ENCODE data around the gene PTP4A2. TPM values are rescaled to one million over a fixed set of nuclear protein-coding genes. Genes with fewer than 3 reads are reported as not detected.

The PTP4A2 gene
- total and polyA plus RNA-seq, 2 of the 13 experiments (the other 11 are each of a cell fraction or from before 2014, with no cell fraction given), result 173 to 225 TPM

GRCh38 chr1:31927661-31927980 lies 10.5 kb downstream of the PTP4A2 start:
- ChIA-PET CTCF (ENCODE audit: low intra/inter-chr PET ratio, low total read pairs) (no interaction called here), POLR2A (no interaction called here)
- peaks cover 91% of the 10 kb centered on the region for H3K79me2 ChIP-seq (ENCODE audit: insufficient read depth, low read length)
- H3K9me3 ChIP-seq (ENCODE audit: low read length), result no peaks in the 10 kb centered on the region
- no peak for FAIRE-seq
- no peaks in the 10 kb centered on the region for H3K27me3 ChIP-seq (ENCODE audit: control insufficient read depth in 1 of 2, insufficient read depth in 2 of 2, low read length in 2 of 2)
- in situ Hi-C loops (cut with HindIII; ENCODE audit: extremely low pct_ligation_motif_present, low pct_unique_long_range_greater_than_20kb), result no loop called here
- 93% methylated on average over 3 of the region's 3 CpGs for WGBS (ENCODE audit: low lambda C conversion rate)
- H3K36me3 ChIP-seq (replicated peaks in 1 of 2; ENCODE audit: control insufficient read depth in 1 of 2, insufficient read depth in 2 of 2, low read length in 2 of 2), result 0 out of 5 replicates have a peak, but pooled peaks cover 0 to 2% of the 10 kb centered on the region in 2 experiments
- no peak for TF ChIP-seq RFX1 (IDR thresholded peaks at IDR 0.05)
- BruUV-seq (replicated peaks), result no TSS peak
- ATAC-seq, result no peak
- H3K4me1 ChIP-seq (ENCODE audit: insufficient read depth, low read length), result peaks cover 71% of the 10 kb centered on the region
- no peak overlapping the region for H2AFZ ChIP-seq (ENCODE audit: low read length)
- H4K20me1 ChIP-seq (ENCODE audit: insufficient read depth, low read length), result peaks cover 70% of the 10 kb centered on the region
- H3K9ac ChIP-seq (ENCODE audit: insufficient read depth, low read depth, low read length), result no peak overlapping the region
- H3K4me2 ChIP-seq (ENCODE audit: low read depth, low read length), result no peak overlapping the region
- no peak overlapping the region for H3K4me3 ChIP-seq (replicated peaks in 1 of 3; ENCODE audit: insufficient read depth in 1 of 3, low read depth in 2 of 3, low read length in 3 of 3)
- DNase-seq (ENCODE audit: low spot score), result no peak
- intact Hi-C loops (cut with micrococcal nuclease; ENCODE audit: unreplicated experiment), result no loop called here
- no peak overlapping the region for H3K27ac ChIP-seq (ENCODE audit: extremely low read length, insufficient read depth, low read length)

GRCh38 chr1:31926853-31927660 lies 11.1 kb downstream of the PTP4A2 start:
- Histone ChIP-seq H3K9ac (ENCODE audit: insufficient read depth, low read depth, low read length) (no peak overlapping the region), H3K79me2 (ENCODE audit: insufficient read depth, low read length) (peaks cover 90% of the 10 kb centered on the region), H3K4me1 (ENCODE audit: insufficient read depth, low read length) (peaks cover 65% of the 10 kb centered on the region), H3K4me3 (replicated peaks in 1 of 3; ENCODE audit: insufficient read depth in 1 of 3, low read depth in 2 of 3, low read length in 3 of 3) (no peak overlapping the region), H3K9me3 (ENCODE audit: low read length) (no peaks in the 10 kb centered on the region), H3K27ac (ENCODE audit: extremely low read length, insufficient read depth, low read length) (peak overlapping the region; percentile 25), H3K4me2 (ENCODE audit: low read depth, low read length) (peak overlapping the region; percentile 11; the same call in 1 of the 2 replicates), H4K20me1 (ENCODE audit: insufficient read depth, low read length) (peaks cover 64% of the 10 kb centered on the region), H3K27me3 (ENCODE audit: control insufficient read depth in 1 of 2, insufficient read depth in 2 of 2, low read length in 2 of 2) (no peaks in the 10 kb centered on the region), H2AFZ (ENCODE audit: low read length) (no peak overlapping the region), H3K36me3 (replicated peaks in 1 of 2; ENCODE audit: control insufficient read depth in 1 of 2, insufficient read depth in 2 of 2, low read length in 2 of 2) (0 out of 5 replicates have a peak, but pooled peaks cover 0 to 2% of the 10 kb centered on the region in 2 experiments)
- no TSS peak for BruUV-seq (replicated peaks)
- FAIRE-seq (no peak), DNase-seq (ENCODE audit: low spot score) (no peak), ATAC-seq (no peak)
- in situ Hi-C loops (cut with HindIII; ENCODE audit: extremely low pct_ligation_motif_present, low pct_unique_long_range_greater_than_20kb), result no loop called here
- ChIA-PET POLR2A (no interaction called here), CTCF (ENCODE audit: low intra/inter-chr PET ratio, low total read pairs) (no interaction called here)
- TF ChIP-seq JARID2 (CRISPR knock-in tag; IDR thresholded peaks at IDR 0.05; ENCODE audit: insufficient replicate concordance) (no peak), ZNF17 (CRISPR knock-in tag; IDR thresholded peaks at IDR 0.05) (no peak), PAWR (CRISPR knock-in tag; IDR thresholded peaks at IDR 0.05; ENCODE audit: borderline replicate concordance) (no peak), E2F2 (CRISPR knock-in tag; IDR thresholded peaks at IDR 0.05; ENCODE audit: borderline replicate concordance) (no peak), PHB2 (IDR thresholded peaks at IDR 0.05; ENCODE audit: partially characterized antibody) (no peak), NFKB2 (CRISPR knock-in tag; IDR thresholded peaks at IDR 0.05; ENCODE audit: borderline replicate concordance) (no peak), ZBTB34 (CRISPR knock-in tag; IDR thresholded peaks at IDR 0.05) (no peak), HNRNPUL1 (IDR thresholded peaks at IDR 0.05; ENCODE audit: low read depth, low read length) (no peak), RORA (CRISPR knock-in tag; IDR thresholded peaks at IDR 0.05) (no peak), KLF6 (CRISPR knock-in tag; IDR thresholded peaks at IDR 0.05) (no peak), AKAP8 (CRISPR knock-in tag; IDR thresholded peaks at IDR 0.05) (no peak)
- 96% methylated on average over 8 of the region's 8 CpGs for WGBS (ENCODE audit: low lambda C conversion rate)
- intact Hi-C loops (cut with micrococcal nuclease; ENCODE audit: unreplicated experiment), result no loop called here

Measured in HepG2 (cell line).